Measurements from ENCODE around the gene RRAGB.
"Not testable (repeated sequence)": the region's sequence is repeated elsewhere in the genome, so short reads cannot be mapped to it uniquely, and the experiment has no call there.

RRAGB gene

GRCh38 chrX:55767100-55767499 lies 49.6 kb downstream of the RRAGB start:
- no peak for DNase-seq (ENCODE audit: low spot score)

DNA sequence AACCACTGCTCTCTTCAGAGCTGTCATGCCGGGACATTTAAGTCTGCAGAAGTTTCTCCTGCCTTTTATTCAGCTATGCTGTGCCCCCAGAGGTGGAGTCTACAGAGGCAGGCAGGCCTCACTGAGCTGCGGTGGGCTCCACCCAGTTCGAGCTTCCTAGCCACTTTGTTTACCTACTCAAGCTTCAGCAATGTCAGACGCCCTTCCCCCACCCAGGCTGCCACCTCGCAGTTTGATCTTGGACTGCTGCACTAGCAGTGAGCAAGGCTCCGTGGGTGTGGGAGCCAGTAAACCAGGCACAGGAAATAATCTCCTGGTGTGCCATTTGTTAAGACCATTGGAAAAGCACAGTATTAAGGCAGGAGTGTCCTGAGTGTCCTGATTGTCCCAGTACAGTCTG lies 56.9 kb downstream of the RRAGB start:
- not testable (repeated sequence) for DNase-seq (ENCODE audit: low spot score)

GRCh38 chrX:55777596-55777995 lies 60.0 kb downstream of the RRAGB start:
- DNase-seq (ENCODE audit: low spot score): no peak

DNA sequence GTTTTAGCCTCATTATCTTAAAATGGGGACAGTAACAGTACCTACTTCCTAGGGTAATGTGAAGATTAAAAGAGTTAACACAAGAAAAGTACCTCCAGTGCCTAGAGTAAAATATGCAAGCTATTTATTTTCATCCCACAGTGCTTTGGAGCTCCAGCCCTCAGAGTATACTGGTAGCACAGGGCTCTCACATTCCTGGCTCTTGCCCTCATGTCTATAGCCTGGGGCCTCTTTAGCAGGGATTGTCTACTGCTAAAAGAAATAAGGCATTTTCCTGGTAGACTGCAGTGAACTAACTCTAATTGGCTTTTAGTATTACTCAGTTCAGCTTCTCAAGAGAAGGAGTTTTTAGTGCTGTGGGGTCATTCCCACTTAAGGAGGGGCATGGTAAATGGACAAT lies 60.8 kb downstream of the RRAGB start:
- DNase-seq (ENCODE audit: low spot score): no peak

DNA sequence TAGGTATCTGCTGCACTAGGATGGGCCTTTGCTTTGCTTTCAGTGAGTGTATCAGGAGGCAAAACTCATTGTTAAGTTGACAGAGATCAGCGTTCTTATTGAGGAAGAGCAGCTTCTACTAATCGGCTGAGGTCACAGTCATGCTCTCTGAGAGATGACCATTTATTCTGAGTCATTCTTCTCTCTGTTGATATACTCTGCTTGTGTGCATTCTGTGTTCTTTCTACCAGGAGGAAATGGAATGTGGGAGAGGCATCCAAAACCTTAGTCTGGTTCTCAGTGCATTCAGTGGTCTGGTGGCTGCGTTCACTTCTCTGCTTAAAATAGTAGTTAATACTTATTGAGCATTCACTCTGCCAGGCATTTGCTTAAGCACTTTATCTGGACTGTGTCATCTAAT lies 66.2 kb downstream of the RRAGB start:
- no peak for DNase-seq (ENCODE audit: low spot score)

DNA sequence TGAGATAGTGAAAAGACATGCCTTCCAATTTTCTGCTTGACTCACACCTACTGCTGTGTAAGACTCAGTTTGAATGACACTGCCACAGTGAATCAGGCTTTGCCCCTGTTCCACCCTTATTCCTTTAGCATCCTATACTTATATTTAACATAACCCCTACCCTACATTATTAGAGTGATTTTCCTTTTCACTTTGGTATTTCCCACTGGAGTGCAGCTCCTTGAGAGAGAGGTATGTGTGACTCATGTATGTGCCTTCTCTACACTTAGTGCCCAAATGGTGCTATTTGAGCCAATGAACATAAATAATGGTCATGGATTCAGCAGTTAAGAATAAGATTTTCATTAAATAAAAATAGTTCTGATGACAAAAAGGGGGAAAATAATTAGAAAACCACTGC lies 69.5 kb downstream of the RRAGB start:
- DNase-seq (ENCODE audit: low spot score): no peak

GRCh38 chrX:55787727-55788126 lies 70.2 kb downstream of the RRAGB start:
- DNase-seq (ENCODE audit: low spot score): no peak

DNA sequence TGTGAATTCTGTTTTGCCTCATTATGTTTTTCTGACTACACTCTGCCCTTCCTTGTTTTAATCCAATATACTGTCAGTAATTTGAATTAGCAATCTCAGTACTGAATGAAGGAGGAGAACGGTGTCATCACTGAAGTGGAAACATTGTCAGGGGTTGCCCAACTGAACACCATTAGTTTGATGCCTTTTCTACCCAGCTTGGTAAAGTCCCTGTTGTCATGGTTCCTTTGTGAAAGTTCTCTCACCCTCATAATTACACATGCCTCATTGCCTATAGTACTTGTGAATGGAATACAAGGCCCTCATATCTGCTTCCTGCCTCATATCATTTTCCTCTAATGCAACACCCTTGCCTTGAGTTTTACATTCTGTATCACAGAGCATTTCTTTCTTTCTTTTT lies 76.9 kb downstream of the RRAGB start:
- DNase-seq (ENCODE audit: low spot score): no peak

GRCh38 chrX:55796496-55796895 lies 78.9 kb downstream of the RRAGB start:
- no peak for DNase-seq (ENCODE audit: low spot score)

DNA sequence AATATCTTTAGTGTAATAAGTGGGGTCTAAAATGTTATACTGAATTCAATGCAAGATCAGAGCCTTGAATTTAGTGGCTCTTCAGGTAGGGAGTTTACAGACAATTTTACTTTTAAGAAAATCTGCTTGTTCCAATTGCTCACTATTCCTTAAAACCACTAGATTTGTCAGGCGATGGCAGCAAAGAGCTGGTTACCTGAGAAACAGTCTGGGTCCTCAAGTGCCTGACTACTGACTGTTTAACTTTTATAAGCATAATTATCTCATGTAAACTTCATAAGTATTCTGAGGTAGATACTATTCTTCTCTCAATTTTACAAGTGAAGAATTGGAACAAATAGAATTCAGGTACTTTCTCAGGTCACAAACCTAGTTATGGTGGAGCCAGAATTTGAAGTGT lies 84.3 kb downstream of the RRAGB start:
- no peak for DNase-seq (ENCODE audit: low spot score)

Data from kidney capillary endothelial cell (primary cell).